Measurements from ENCODE around the gene CYP4F8.

DNA sequence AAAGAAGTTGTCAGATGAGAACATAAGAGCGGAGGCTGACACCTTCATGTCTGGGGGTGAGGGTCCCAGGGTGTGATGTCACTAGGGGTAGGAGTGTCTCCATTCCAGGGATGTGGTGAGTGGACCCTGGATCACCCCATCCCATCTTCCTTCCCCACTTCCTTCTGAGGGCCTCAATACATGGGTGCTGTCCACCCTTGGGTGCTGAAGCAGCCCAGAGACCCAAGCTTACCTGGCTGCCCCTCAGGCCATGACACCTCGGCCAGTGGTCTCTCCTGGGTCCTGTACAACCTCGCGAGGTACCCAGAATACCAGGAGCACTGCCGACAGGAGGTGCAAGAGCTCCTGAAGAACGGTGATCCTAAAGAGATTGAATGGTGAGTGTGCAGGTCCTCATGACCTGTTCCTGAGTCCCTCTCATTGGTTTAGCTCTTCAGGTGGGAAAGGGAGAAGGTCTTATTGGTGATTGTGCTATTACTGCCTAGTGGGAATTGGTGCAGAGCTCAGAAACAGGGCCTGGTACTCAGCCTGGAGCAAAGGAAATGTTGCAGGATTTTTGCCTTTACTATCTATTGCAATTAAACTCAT is 37.7 kb upstream of the CYP4F8 start:
- TF ChIP-seq, protein P1, sequence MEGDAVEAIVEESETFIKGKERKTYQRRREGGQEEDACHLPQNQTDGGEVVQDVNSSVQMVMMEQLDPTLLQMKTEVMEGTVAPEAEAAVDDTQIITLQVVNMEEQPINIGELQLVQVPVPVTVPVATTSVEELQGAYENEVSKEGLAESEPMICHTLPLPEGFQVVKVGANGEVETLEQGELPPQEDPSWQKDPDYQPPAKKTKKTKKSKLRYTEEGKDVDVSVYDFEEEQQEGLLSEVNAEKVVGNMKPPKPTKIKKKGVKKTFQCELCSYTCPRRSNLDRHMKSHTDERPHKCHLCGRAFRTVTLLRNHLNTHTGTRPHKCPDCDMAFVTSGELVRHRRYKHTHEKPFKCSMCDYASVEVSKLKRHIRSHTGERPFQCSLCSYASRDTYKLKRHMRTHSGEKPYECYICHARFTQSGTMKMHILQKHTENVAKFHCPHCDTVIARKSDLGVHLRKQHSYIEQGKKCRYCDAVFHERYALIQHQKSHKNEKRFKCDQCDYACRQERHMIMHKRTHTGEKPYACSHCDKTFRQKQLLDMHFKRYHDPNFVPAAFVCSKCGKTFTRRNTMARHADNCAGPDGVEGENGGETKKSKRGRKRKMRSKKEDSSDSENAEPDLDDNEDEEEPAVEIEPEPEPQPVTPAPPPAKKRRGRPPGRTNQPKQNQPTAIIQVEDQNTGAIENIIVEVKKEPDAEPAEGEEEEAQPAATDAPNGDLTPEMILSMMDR (IDR thresholded peaks at IDR 0.05 in 4 of 5, conservative IDR thresholded peaks at IDR 0.05 in 1 of 5) = no peak
- TF ChIP-seq POLR2A (IDR thresholded peaks at IDR 0.05) = no peak

Data from gastrocnemius medialis (tissue), 4 donors.